Lower leg skin (tissue), 4 donors: Measurements from ENCODE around the gene TMEM212. TPM values are rescaled to one million over a fixed set of nuclear protein-coding genes. Genes with fewer than 3 reads are reported as not detected.

Experiments
- DNase-seq, 2 donors: peaks; one replicate each; pipeline ENCODE4 v3.0.0-alpha.2; 2019; ENCODE audit warnings: low spot score in 2 of 2
- H3K4me3 ChIP-seq: fragments of 200-600 bp; sonication (generic); 2 replicates; pipeline ENCODE4 v1.5.1; 2017; ENCODE audit warnings: mild to moderate bottlenecking, low read depth; ENCODE audit not compliant: poor library complexity, severe bottlenecking
- POLR2A ChIP-seq, 2 donors: fragments of 450-650 bp; IDR thresholded peaks; one replicate each; pipeline ENCODE4 v1.6.1; 2016 to 2017; ENCODE audit warnings: antibody characterized with exemption in 2 of 2, mild to moderate bottlenecking in 1 of 2, moderate library complexity in 1 of 2
- whole genome bisulfite sequencing, 2 donors: methylation state at CpG; one replicate each; pipeline ENCODE4 v1.1.5; 2018; 5-methylcytosine and 5-hydroxymethylcytosine counted together
- intact Hi-C: fragments of 100-400 bp; cut with DNase I; formaldehyde crosslinking; loops from one replicate; pipeline ENCODE4 v1.15.0; 2023; ENCODE audit warnings: low total_unique reads
- total RNA-seq, 4 donors: library from RNA; depleted of rRNA; stranded (reverse); fragments of >200 nt; gene quantifications; one replicate each; pipeline ENCODE4 v1.1.0, GENCODE V29; 2016
- TF ChIP-seq, protein P1 (sequence below), 3 donors: fragments of 450-650 bp; IDR thresholded peaks; one replicate each; pipeline ENCODE4 v1.5.1; 2016; ENCODE audit warnings: antibody characterized with exemption in 3 of 3, mild to moderate bottlenecking in 3 of 3, moderate library complexity in 2 of 3

Gene TMEM212
- total RNA-seq, 4 donors from 2014 or later: not detected

DNA sequence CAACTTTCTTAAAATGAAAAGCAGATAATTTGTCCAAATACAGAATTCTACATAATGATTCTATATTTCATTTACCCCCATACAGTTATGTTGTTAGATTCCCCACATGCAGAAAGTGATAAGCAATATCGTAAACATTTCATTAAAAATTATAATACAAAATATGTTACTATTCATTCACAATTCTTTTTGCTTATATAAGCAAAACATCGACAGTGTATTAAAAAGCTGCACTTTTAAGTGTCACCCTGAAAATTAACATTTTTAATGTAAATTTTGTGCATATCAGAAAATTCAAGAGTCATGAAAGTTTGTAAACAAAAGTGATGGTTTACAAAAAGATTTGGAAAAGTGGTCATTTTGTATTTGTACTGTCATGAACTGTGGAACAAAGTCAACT is 19.2 kb downstream of the TMEM212 start:
- WGBS, 2 donors: 92 to 94% methylated on average over 2 of the region's 2 CpGs

DNA sequence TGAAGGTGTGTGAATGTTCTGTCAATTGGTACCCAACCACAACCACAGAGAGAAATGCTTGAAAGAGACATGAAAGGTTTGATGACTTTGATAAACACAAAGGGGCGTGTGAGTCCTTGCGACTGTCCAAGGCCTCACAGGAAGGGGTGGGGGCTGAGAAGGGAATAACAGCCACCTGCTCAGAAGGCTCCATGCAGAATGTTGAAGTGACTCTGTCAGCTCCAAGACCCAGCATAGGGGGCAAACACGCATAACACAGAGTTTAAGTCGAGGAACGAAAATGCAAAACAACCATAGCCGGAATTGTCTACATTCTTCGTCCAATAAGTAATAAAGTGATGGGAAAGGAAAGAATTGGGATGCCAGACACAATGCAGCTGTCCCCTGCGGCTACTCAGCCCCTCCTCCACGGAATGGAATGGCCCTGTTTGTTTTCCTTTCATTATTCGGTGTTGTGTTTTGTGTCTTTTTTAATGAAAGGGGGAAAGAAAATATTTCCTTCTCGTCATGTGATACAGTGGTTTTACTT is 19.9 kb downstream of the TMEM212 start:
- intact Hi-C loops: no loop called here
- TF ChIP-seq, protein P1, sequence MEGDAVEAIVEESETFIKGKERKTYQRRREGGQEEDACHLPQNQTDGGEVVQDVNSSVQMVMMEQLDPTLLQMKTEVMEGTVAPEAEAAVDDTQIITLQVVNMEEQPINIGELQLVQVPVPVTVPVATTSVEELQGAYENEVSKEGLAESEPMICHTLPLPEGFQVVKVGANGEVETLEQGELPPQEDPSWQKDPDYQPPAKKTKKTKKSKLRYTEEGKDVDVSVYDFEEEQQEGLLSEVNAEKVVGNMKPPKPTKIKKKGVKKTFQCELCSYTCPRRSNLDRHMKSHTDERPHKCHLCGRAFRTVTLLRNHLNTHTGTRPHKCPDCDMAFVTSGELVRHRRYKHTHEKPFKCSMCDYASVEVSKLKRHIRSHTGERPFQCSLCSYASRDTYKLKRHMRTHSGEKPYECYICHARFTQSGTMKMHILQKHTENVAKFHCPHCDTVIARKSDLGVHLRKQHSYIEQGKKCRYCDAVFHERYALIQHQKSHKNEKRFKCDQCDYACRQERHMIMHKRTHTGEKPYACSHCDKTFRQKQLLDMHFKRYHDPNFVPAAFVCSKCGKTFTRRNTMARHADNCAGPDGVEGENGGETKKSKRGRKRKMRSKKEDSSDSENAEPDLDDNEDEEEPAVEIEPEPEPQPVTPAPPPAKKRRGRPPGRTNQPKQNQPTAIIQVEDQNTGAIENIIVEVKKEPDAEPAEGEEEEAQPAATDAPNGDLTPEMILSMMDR (IDR thresholded peaks at IDR 0.05): no peak
- TF ChIP-seq POLR2A (IDR thresholded peaks at IDR 0.05): no peak
- WGBS, 2 donors: 67% methylated on average over 11 of the region's 11 CpGs
- DNase-seq: no peak
- H3K4me3 ChIP-seq: no peak overlapping the region

More for the DNA sequence above, 19.2 kb downstream of the TMEM212 start:
- no peak for DNase-seq
- no peak overlapping the region for H3K4me3 ChIP-seq
- intact Hi-C loops: no loop called here
- TF ChIP-seq POLR2A (IDR thresholded peaks at IDR 0.05): no peak
- TF ChIP-seq, protein P1 (IDR thresholded peaks at IDR 0.05): no peak

DNA sequence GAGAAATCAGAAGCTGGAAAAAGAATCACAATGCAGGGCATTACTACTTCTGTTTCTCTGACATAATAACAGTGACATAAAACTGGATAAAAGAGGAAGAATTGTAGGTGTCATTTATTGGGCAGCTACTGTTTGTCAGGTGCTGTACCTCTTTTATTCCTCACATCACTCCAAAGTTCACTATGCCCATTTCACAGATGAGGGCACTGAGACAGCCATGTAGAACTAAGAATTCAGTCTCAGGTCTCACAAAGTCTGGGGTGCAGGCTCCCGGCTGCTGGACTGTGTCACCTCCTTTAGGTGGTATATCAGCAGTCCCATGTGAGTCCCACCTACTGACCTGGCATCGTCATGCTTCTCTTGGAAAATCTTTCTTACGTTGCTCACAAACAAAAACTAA is 20.8 kb downstream of the TMEM212 start:
- DNase-seq: no peak
- intact Hi-C loops: no loop called here
- H3K4me3 ChIP-seq: no peak overlapping the region
- TF ChIP-seq, protein P1 (IDR thresholded peaks at IDR 0.05): no peak
- TF ChIP-seq POLR2A (IDR thresholded peaks at IDR 0.05): no peak
- 91 to 92% methylated on average over 3 of the region's 3 CpGs for WGBS, 2 donors

DNA sequence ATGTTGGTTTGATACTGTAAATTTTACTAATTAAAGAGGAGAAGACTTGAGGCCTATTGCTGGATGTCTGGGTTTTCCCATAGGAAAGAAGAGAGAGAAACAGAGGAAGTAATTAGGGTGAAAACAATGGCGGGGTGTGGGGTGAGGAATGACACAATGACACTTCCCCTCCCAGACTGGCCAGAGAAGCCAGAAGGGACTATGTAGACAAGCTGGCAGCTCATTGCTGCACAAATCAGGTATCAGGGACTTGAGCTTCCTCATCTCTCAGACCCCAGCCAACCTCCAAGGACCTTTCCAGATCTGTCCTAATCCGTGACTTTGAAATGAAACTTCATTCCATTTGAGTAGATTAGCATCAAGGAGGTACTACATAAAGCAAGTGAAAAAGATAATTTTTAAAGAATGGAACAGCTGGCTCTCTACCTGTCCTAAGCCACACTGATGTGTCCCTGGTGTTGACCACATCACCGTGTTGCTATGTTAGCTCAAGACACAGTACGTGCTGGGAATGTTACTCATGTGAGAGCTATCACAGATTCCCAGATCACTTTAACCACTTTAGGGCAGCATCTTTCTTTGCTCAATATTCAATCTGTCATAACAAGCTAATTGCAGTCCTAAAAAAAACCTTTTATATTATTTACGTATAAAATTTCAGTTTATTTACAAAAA is 22.2 kb downstream of the TMEM212 start:
- DNase-seq: no peak
- intact Hi-C loops: no loop called here
- no peak overlapping the region for H3K4me3 ChIP-seq
- no peak for TF ChIP-seq POLR2A (IDR thresholded peaks at IDR 0.05)
- TF ChIP-seq, protein P1 (IDR thresholded peaks at IDR 0.05): no peak
- WGBS, 2 donors: 79 to 83% methylated on average over 5 of the region's 5 CpGs

DNA sequence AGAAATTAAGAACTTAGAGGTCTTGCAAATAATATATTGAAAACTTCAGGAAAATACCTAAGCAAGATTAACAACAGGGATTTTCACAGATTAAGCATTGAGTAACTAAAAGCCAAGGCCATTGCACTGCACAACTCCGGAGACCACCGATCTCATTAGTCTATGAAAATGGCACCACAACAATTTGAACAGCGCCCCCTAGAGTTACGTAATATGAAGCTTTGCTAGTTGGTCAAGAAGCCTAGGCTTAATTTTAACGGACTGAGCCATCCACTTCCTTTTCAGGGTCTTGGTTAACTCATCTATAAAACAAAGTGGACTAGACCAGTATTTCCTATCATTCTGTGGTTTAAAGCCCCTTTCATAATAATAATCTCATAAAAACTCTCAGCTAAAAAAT is 24.8 kb downstream of the TMEM212 start:
- no peak for DNase-seq
- intact Hi-C loops: no loop called here
- TF ChIP-seq, protein P1 (IDR thresholded peaks at IDR 0.05): no peak
- no peak for TF ChIP-seq POLR2A (IDR thresholded peaks at IDR 0.05)
- 90 to 92% methylated on average over 5 of the region's 5 CpGs for WGBS, 2 donors
- H3K4me3 ChIP-seq: no peak overlapping the region
